Smooth muscle cell of trachea (primary cell): ENCODE results near the gene HKDC1. TPM values are rescaled to one million over a fixed set of nuclear protein-coding genes. Genes with fewer than 3 reads are reported as not detected.

ENCODE experiments used
- total RNA-seq: library from RNA; depleted of rRNA; stranded (reverse); fragments of >200 nt; gene quantifications from 2 replicates; pipeline ENCODE4 v1.2.1, GENCODE V29; 2014

The HKDC1 gene
- total RNA-seq, result under 0.01 and 0.50 TPM in 2 replicates

DNA sequence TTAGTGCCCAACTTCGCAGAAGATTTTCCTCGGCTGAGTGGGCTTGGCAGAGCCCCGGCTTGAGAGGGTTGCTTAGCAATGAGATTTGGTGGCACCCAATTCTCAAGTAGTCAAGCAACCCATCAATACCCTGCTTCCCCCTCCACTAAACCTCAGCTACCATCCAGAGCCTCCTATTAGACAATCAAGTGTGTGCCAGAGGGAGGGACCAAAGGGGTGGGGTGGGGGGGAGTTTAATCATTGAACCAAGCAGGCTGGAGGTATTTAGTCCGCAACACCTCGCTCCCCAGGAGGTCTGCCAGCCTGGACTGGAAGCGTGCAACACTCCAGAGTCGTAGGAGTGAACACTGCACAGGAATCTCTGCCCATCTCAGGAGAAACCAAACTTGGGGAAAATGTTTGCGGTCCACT is at the start of gene HKDC1:
Gene HKDC1 (plus strand): TSS at position 292 of the 411 bp plus-strand sequence. CDS start 104 bp downstream, at position 396.

DNA sequence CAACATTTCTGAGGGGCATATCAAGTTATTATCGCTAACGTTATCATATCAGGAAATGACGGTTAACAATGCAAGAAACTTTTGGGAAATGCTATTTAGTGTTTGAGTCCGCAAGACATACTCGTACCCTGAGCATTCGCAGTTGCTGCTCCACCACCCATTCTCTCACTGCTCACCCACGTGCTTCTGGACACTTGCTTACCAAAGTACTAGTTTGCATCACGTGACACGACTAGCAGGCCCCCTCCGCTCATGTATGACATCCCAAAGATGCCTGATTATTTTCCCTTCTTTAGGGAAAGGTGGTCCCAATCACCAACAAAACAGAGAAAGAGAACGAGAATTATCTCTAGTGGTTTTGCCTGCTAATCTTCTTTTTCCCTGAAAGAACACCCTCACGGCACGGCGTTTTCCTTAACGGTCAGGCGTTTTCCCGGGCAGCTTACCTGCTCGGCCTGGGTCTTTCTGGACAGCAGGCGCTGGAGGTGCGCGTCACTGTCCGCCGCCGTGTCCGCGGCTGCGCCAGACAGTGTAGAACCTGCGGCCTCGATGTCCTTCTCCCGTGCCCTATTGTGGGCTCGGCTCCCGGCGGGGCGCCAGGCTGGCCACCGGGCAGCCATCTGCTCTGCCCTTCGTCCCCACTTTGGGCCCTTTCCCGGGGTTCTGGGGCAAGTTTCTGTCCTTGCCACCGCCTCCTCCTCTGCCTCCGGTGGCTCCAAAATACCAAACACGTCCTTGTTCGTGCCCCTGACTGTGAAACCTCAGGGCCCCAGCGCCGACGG is 40.2 kb upstream of the HKDC1 start, which contains the start of gene SUPV3L1:
Gene SUPV3L1 (plus strand): TSS at position 492 of the 782 bp plus-strand sequence. CDS start 58 bp downstream, at position 550.

DNA sequence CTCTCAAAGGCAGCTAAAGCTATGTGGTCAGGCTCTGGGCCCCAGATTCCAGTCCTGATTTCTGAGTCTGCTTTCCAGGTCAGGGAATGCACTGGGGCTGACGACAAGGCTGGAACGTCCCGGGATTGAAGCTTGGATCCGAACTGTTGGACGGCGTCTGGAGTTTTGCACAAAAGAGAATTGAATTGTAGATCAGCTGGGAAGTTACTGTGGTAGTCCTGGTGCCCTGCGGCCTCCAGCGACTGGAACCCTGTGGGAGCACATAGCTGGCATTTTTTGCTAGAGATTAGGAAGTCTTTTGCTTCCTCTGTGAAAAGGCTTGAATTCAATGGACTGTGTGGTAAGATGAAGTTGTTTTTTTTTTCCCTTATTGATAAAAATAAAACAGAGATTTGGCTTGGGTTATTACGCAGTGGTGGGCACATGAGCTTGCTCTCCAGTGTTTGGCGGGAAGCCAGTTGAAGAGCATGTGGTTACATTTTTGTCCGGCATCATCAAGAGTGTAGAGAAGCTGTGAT is 58.4 kb downstream of the HKDC1 start, which contains the start of gene HK1:
Gene HK1 (plus strand): TSS at position 51 of the 518 bp plus-strand sequence.

Other genes starting within 250 kb of the HKDC1 start
- 29.1 and 35.9 TPM in 2 replicates for gene KIFBP, start 231.5 kb upstream of the HKDC1 start, total RNA-seq
- gene SRGN, start 132.2 kb upstream of the HKDC1 start, total RNA-seq, result 16.7 and 25.8 TPM in 2 replicates
- 28.8 and 49.0 TPM in 2 replicates for gene VPS26A, start 96.2 kb upstream of the HKDC1 start, total RNA-seq
- gene SUPV3L1, start 40.1 kb upstream of the HKDC1 start, total RNA-seq, result 29.2 and 29.8 TPM in 2 replicates
- 128 and 135 TPM in 2 replicates for gene HK1, start 58.2 kb downstream of the HKDC1 start, total RNA-seq
- not detected in 2 replicates for gene TACR2, start 196.6 kb downstream of the HKDC1 start, total RNA-seq
- gene TSPAN15, start 231.1 kb downstream of the HKDC1 start, total RNA-seq, result 0.44 TPM in 1 of 2 replicates, not detected in the other